ENCODE measurements around the gene BAK1.
A peak's percentile ranks its signal among the peaks of the same experiment; 100 is the strongest.

BAK1 gene

GRCh38 chr6:33568826-33569570, 11.1 kb downstream of the BAK1 start:
- no peak overlapping the region for H3K9ac ChIP-seq (ENCODE audit: low read length)
- no peak overlapping the region for H2BK5ac ChIP-seq (ENCODE audit: low read length)
- H3K23ac ChIP-seq (ENCODE audit: low read length): no peak overlapping the region
- H3K79me1 ChIP-seq (ENCODE audit: low read length): no peaks in the 10 kb centered on the region
- H4K5ac ChIP-seq (ENCODE audit: low read length): no peak overlapping the region
- no peak overlapping the region for H2BK15ac ChIP-seq (replicated peaks; ENCODE audit: low read depth)
- H3K18ac ChIP-seq (ENCODE audit: low read length): no peak overlapping the region
- H4K8ac ChIP-seq (ENCODE audit: low read depth, low read length): no peak overlapping the region
- no peaks in the 10 kb centered on the region for H3K79me2 ChIP-seq (ENCODE audit: control insufficient read depth, insufficient read depth, low read length)
- no peak overlapping the region for H3K4ac ChIP-seq (ENCODE audit: low read depth, low read length)
- no peak overlapping the region for H2BK120ac ChIP-seq (ENCODE audit: low read depth, low read length)
- WGBS (ENCODE audit: extremely low coverage, insufficient coverage, low lambda C conversion rate): no CpG with 5 or more reads among the region's 6 CpGs
- H3K36me3 ChIP-seq (ENCODE audit: control insufficient read depth, insufficient read depth, low read length): no peaks in the 10 kb centered on the region
- H3K4me3 ChIP-seq (ENCODE audit: low read length): no peak overlapping the region
- H2AK5ac ChIP-seq (ENCODE audit: low read length): no peak overlapping the region
- DNase-seq: no peak
- no peaks in the 10 kb centered on the region for H3K27me3 ChIP-seq (ENCODE audit: insufficient read depth, low read length, poor library complexity)
- H3K4me1 ChIP-seq (ENCODE audit: control insufficient read depth, low read depth, low read length): no peaks in the 10 kb centered on the region
- H3K27ac ChIP-seq (ENCODE audit: low read depth, low read length): no peak overlapping the region
- peak overlapping the region; percentile 3 for H3K56ac ChIP-seq (ENCODE audit: low read length)
- H3K4me2 ChIP-seq (ENCODE audit: low read length): no peak overlapping the region

- Histone ChIP-seq H3K4ac (ENCODE audit: low read depth, low read length) (no peak overlapping the region), H3K56ac (ENCODE audit: low read length) (no peak overlapping the region)
Measured at GRCh38 chr6:33567836-33568235, 12.2 kb downstream of the BAK1 start.

GRCh38 chr6:33566182-33567084, 13.6 kb downstream of the BAK1 start:
- Histone ChIP-seq H2BK120ac (ENCODE audit: low read depth, low read length) (no peak overlapping the region), H3K79me1 (ENCODE audit: low read length) (no peaks in the 10 kb centered on the region), H3K4ac (ENCODE audit: low read depth, low read length) (no peak overlapping the region), H4K5ac (ENCODE audit: low read length) (no peak overlapping the region), H2BK15ac (replicated peaks; ENCODE audit: low read depth) (no peak overlapping the region), H3K36me3 (ENCODE audit: control insufficient read depth, insufficient read depth, low read length) (no peaks in the 10 kb centered on the region), H3K23ac (ENCODE audit: low read length) (no peak overlapping the region), H3K4me3 (ENCODE audit: low read length) (no peak overlapping the region), H4K8ac (ENCODE audit: low read depth, low read length) (no peak overlapping the region), H3K56ac (ENCODE audit: low read length) (no peak overlapping the region), H3K79me2 (ENCODE audit: control insufficient read depth, insufficient read depth, low read length) (no peaks in the 10 kb centered on the region), H3K27ac (ENCODE audit: low read depth, low read length) (no peak overlapping the region), H2AK5ac (ENCODE audit: low read length) (no peak overlapping the region), H3K9ac (ENCODE audit: low read length) (no peak overlapping the region), H3K27me3 (ENCODE audit: insufficient read depth, low read length, poor library complexity) (no peaks in the 10 kb centered on the region), H3K4me1 (ENCODE audit: control insufficient read depth, low read depth, low read length) (no peaks in the 10 kb centered on the region), H2BK5ac (ENCODE audit: low read length) (no peak overlapping the region), H3K18ac (ENCODE audit: low read length) (no peak overlapping the region), H3K4me2 (ENCODE audit: low read length) (no peak overlapping the region)
- WGBS (ENCODE audit: extremely low coverage, insufficient coverage, low lambda C conversion rate): 100% methylated on average over 2 of the region's 11 CpGs
- DNase-seq: no peak

More at GRCh38 chr6:33567836-33568235, 12.2 kb downstream of the BAK1 start:
- no peak overlapping the region for H4K5ac ChIP-seq (ENCODE audit: low read length)
- no peak overlapping the region for H2BK15ac ChIP-seq (replicated peaks; ENCODE audit: low read depth)
- no peak overlapping the region for H3K18ac ChIP-seq (ENCODE audit: low read length)
- H2BK120ac ChIP-seq (ENCODE audit: low read depth, low read length): no peak overlapping the region
- no peaks in the 10 kb centered on the region for H3K36me3 ChIP-seq (ENCODE audit: control insufficient read depth, insufficient read depth, low read length)
- no peaks in the 10 kb centered on the region for H3K27me3 ChIP-seq (ENCODE audit: insufficient read depth, low read length, poor library complexity)
- no peaks in the 10 kb centered on the region for H3K79me1 ChIP-seq (ENCODE audit: low read length)
- no peaks in the 10 kb centered on the region for H3K4me1 ChIP-seq (ENCODE audit: control insufficient read depth, low read depth, low read length)
- no peak overlapping the region for H3K4me3 ChIP-seq (ENCODE audit: low read length)
- H2BK5ac ChIP-seq (ENCODE audit: low read length): no peak overlapping the region
- H3K4me2 ChIP-seq (ENCODE audit: low read length): no peak overlapping the region
- H2AK5ac ChIP-seq (ENCODE audit: low read length): no peak overlapping the region
- no peak overlapping the region for H3K27ac ChIP-seq (ENCODE audit: low read depth, low read length)
- no peak for DNase-seq
- no peaks in the 10 kb centered on the region for H3K79me2 ChIP-seq (ENCODE audit: control insufficient read depth, insufficient read depth, low read length)
- H3K23ac ChIP-seq (ENCODE audit: low read length): no peak overlapping the region
- no peak overlapping the region for H4K8ac ChIP-seq (ENCODE audit: low read depth, low read length)
- no CpG with 5 or more reads among the region's 8 CpGs for WGBS (ENCODE audit: extremely low coverage, insufficient coverage, low lambda C conversion rate)
- H3K9ac ChIP-seq (ENCODE audit: low read length): no peak overlapping the region

GRCh38 chr6:33558801-33559200, 21.3 kb downstream of the BAK1 start:
- no CpG with 5 or more reads among the region's 8 CpGs for WGBS (ENCODE audit: extremely low coverage, insufficient coverage, low lambda C conversion rate)
- H3K79me1 ChIP-seq (ENCODE audit: low read length): no peaks in the 10 kb centered on the region
- no peak overlapping the region for H3K18ac ChIP-seq (ENCODE audit: low read length)
- no peak overlapping the region for H2BK120ac ChIP-seq (ENCODE audit: low read depth, low read length)
- no peak overlapping the region for H3K9ac ChIP-seq (ENCODE audit: low read length)
- H2BK15ac ChIP-seq (replicated peaks; ENCODE audit: low read depth): no peak overlapping the region
- H3K36me3 ChIP-seq (ENCODE audit: control insufficient read depth, insufficient read depth, low read length): no peaks in the 10 kb centered on the region
- H3K27ac ChIP-seq (ENCODE audit: low read depth, low read length): no peak overlapping the region
- no peak for DNase-seq
- no peaks in the 10 kb centered on the region for H3K4me1 ChIP-seq (ENCODE audit: control insufficient read depth, low read depth, low read length)
- no peak overlapping the region for H3K4me3 ChIP-seq (ENCODE audit: low read length)
- no peak overlapping the region for H2BK5ac ChIP-seq (ENCODE audit: low read length)
- no peak overlapping the region for H3K4ac ChIP-seq (ENCODE audit: low read depth, low read length)
- H3K56ac ChIP-seq (ENCODE audit: low read length): no peak overlapping the region
- no peaks in the 10 kb centered on the region for H3K27me3 ChIP-seq (ENCODE audit: insufficient read depth, low read length, poor library complexity)
- H4K8ac ChIP-seq (ENCODE audit: low read depth, low read length): no peak overlapping the region
- no peaks in the 10 kb centered on the region for H3K79me2 ChIP-seq (ENCODE audit: control insufficient read depth, insufficient read depth, low read length)
- no peak overlapping the region for H3K23ac ChIP-seq (ENCODE audit: low read length)
- no peak overlapping the region for H3K4me2 ChIP-seq (ENCODE audit: low read length)
- H4K5ac ChIP-seq (ENCODE audit: low read length): no peak overlapping the region
- H2AK5ac ChIP-seq (ENCODE audit: low read length): no peak overlapping the region

- no CpG with 5 or more reads among the region's 4 CpGs for WGBS (ENCODE audit: extremely low coverage, insufficient coverage, low lambda C conversion rate)
- Histone ChIP-seq H3K79me1 (ENCODE audit: low read length) (no peaks in the 10 kb centered on the region), H3K56ac (ENCODE audit: low read length) (no peak overlapping the region), H3K4ac (ENCODE audit: low read depth, low read length) (no peak overlapping the region), H2BK120ac (ENCODE audit: low read depth, low read length) (no peak overlapping the region), H3K4me3 (ENCODE audit: low read length) (no peak overlapping the region), H2BK15ac (replicated peaks; ENCODE audit: low read depth) (no peak overlapping the region), H3K36me3 (ENCODE audit: control insufficient read depth, insufficient read depth, low read length) (no peaks in the 10 kb centered on the region), H3K23ac (ENCODE audit: low read length) (no peak overlapping the region), H3K4me1 (ENCODE audit: control insufficient read depth, low read depth, low read length) (no peaks in the 10 kb centered on the region), H2BK5ac (ENCODE audit: low read length) (no peak overlapping the region), H4K5ac (ENCODE audit: low read length) (no peak overlapping the region), H3K79me2 (ENCODE audit: control insufficient read depth, insufficient read depth, low read length) (no peaks in the 10 kb centered on the region), H3K9ac (ENCODE audit: low read length) (no peak overlapping the region), H3K4me2 (ENCODE audit: low read length) (no peak overlapping the region), H4K8ac (ENCODE audit: low read depth, low read length) (no peak overlapping the region), H3K27me3 (ENCODE audit: insufficient read depth, low read length, poor library complexity) (no peaks in the 10 kb centered on the region), H3K18ac (ENCODE audit: low read length) (no peak overlapping the region), H2AK5ac (ENCODE audit: low read length) (no peak overlapping the region), H3K27ac (ENCODE audit: low read depth, low read length) (no peak overlapping the region)
- no peak for DNase-seq
Measured at GRCh38 chr6:33557376-33557775, 22.7 kb downstream of the BAK1 start.
